Sigmoid colon (tissue), 4 donors: Measurements from ENCODE around the gene ASTL.

Source experiments
- CTCF ChIP-seq, 4 experiments: fragments of 450-650 bp in 3 of 4; fragments of 200-600 bp in 1 of 4; IDR thresholded peaks; one replicate each; pipeline ENCODE4 v1.5.1; 2016 to 2019; ENCODE audit warnings: antibody characterized with exemption in 4 of 4, mild to moderate bottlenecking in 3 of 4, moderate library complexity in 2 of 4
- POLR2AphosphoS5 ChIP-seq, 4 donors: sonication (generic); formaldehyde crosslinking; IDR thresholded peaks; one replicate each; pipeline ENCODE4 v1.6.1; 2017; ENCODE audit warnings: antibody characterized with exemption in 4 of 4

DNA sequence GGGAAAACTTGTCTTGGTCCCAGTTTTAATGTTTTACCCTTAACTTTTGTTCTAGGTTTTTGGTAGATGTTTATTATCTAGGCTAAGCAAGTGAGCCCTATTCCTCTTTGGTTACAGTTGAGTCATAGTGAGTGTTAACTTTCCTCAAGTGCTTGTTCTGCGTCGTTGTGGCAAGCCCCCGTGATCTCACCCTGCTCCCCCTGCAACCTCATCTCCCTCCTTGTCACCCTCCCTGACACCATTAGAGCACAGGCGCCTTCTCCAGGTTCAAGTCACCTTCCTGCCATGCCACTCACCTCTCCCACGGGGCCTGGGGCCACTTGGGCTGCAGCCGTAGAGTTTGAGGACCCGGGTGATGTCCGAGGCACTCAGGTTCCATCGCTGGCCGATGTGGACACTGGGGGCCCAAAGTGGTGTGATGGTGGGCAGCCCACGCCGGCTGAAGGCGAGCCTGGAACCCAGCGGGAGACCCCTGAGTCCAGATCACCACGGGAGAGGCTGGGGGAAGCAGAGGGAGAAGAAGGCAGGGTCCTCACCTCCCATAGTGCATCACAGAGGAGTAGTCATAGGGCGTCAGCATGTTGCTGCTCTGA is 8.7 kb downstream of the ASTL start:
- TF ChIP-seq CTCF (IDR thresholded peaks at IDR 0.05), result no peak
- no peak for TF ChIP-seq POLR2AphosphoS5 (IDR thresholded peaks at IDR 0.05)
